GM19397 (cell line): ENCODE measurements around the gene FCGR1A.
"Not testable (repeated sequence)": the region's sequence is repeated elsewhere in the genome, so short reads cannot be mapped to it uniquely, and the experiment has no call there.

Source experiments
- ATAC-seq: cut with Tn5 transposase; IDR thresholded peaks from one replicate; pipeline ENCODE4 v1.9.1; 2021; ENCODE audit warnings: mild to moderate bottlenecking, moderate library complexity; ENCODE audit not compliant: unreplicated experiment

FCGR1A gene

GRCh38 chr1:149782600-149782999 is at the start of gene FCGR1A:
TSS of gene FCGR1A (plus strand) at chr1:149782694. CDS start at chr1:149782744, 50 bp downstream.
- ATAC-seq = not testable (repeated sequence)

- not testable (repeated sequence) for ATAC-seq
These were observed 49.7 kb upstream of the FCGR1A start for GRCh38 chr1:149732781-149733180.

- ATAC-seq = not testable (repeated sequence)
These were observed 47.8 kb upstream of the FCGR1A start for GRCh38 chr1:149734692-149735091.

- not testable (repeated sequence) for ATAC-seq
These were observed 42.3 kb upstream of the FCGR1A start for GRCh38 chr1:149740148-149740581.

GRCh38 chr1:149740590-149741230 is 41.8 kb upstream of the FCGR1A start:
- not testable (repeated sequence) for ATAC-seq

- ATAC-seq = not testable (repeated sequence)
These were observed 40.6 kb upstream of the FCGR1A start for GRCh38 chr1:149741914-149742313.

- ATAC-seq = not testable (repeated sequence)
These were observed 35.8 kb upstream of the FCGR1A start for GRCh38 chr1:149746463-149747356.

GRCh38 chr1:149747359-149748143 is 34.9 kb upstream of the FCGR1A start:
- ATAC-seq = not testable (repeated sequence)

- not testable (repeated sequence) for ATAC-seq
These were observed 34.4 kb upstream of the FCGR1A start for GRCh38 chr1:149748144-149748500.

- ATAC-seq = not testable (repeated sequence)
These were observed 31.9 kb upstream of the FCGR1A start for GRCh38 chr1:149750562-149750961.

GRCh38 chr1:149752186-149752585 is 30.3 kb upstream of the FCGR1A start:
- not testable (repeated sequence) for ATAC-seq

- ATAC-seq = not testable (repeated sequence)
These were observed 29.0 kb upstream of the FCGR1A start for GRCh38 chr1:149753466-149753865.

GRCh38 chr1:149755294-149755693 is 27.2 kb upstream of the FCGR1A start:
- not testable (repeated sequence) for ATAC-seq

GRCh38 chr1:149762294-149762693 is 20.2 kb upstream of the FCGR1A start:
- not testable (repeated sequence) for ATAC-seq

- ATAC-seq = not testable (repeated sequence)
These were observed 18.2 kb upstream of the FCGR1A start for GRCh38 chr1:149764087-149764800.

- ATAC-seq = not testable (repeated sequence)
These were observed 16.3 kb upstream of the FCGR1A start for GRCh38 chr1:149766241-149766640.

- ATAC-seq = not testable (repeated sequence)
These were observed 13.3 kb upstream of the FCGR1A start for GRCh38 chr1:149769216-149769615.

GRCh38 chr1:149770661-149771060 is 11.8 kb upstream of the FCGR1A start:
- not testable (repeated sequence) for ATAC-seq

GRCh38 chr1:149771653-149772425 is 10.7 kb upstream of the FCGR1A start:
- peak; percentile 61 for ATAC-seq
